ELR (cell line): Measurements from ENCODE around the gene CDC26.
"Not testable (repeated sequence)": the region's sequence is repeated elsewhere in the genome, so short reads cannot be mapped to it uniquely, and the experiment has no call there.

ENCODE experiments used
- DNase-seq: peaks from one replicate; pipeline ENCODE4 v3.0.0-alpha.2; 2015; ENCODE audit warnings: low read depth

The CDC26 gene

DNA sequence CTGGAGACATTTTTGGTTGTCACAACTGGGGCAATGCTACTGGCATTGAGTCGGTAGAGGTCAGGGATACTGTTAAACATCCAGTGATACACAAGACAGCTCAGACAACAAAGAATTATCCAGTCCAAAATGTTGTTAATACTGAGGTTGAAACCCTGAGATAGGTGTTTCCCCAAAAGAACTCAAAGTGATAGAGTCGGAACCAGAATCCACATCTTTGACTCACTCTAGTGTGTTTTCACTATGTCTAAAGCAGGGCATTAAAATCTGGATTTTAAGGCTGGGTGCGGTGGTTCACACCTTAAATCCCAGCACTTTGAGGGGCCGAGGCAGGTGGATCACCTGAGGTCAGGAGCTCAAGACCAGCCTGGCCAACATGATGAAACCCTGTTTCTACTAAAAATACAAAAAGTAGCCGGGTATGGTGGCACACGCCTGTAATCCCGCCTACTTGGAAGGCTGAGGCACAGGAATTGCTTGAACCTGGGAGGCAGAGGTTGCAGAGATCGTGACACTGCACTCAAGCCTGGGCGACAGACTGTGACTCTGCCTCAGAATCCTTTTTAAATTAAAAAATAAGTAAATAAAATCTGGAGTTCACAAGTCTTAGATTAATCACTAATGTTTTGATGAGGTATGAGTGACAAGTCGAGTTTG is 37.0 kb downstream of the CDC26 start:
- DNase-seq: no peak

DNA sequence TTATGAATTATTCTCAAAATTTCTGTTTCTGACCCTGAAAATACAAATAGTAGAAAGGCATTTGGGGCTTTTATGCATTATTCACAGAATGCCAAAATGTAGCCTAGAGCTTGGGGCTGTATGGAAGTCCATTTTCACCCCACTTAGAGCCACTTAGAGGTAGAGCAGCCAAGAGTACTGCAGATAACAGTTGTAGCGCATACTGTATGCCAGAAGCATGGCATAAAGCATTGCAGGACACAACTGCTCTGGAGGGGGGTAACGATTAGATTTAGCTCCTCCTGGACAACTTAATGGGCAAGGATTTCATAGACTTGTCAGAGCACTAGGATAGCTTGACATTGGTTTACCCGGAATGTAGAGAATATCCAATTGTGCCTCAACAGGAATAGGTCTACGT is 38.3 kb downstream of the CDC26 start:
- no peak for DNase-seq

DNA sequence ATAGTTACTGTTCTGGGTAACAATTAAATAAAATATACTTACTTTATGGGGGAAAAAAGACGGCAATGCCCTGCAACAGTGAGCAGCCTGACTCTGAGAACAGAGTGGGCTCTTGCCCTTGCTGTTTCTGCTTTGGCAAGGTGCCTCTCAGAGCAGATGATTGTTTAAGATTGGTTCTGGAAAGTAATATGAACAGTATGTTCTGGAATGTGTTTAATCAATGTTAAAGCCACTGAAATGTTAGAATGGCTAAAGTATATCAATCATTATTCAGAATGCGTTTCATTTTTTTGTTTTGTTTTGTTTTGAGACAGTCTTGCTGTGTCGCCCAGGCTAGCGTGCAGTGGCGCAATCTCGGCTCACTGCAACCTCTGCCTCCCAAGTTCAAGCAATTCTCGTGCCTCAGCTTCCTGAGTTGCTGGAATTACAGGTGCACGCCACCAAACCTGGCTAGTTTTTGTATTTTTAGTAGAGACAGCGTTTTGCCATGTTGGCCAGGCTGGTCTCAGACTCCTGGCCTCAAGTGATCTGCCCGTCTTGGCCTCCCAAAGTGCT is 39.6 kb downstream of the CDC26 start:
- DNase-seq: not testable (repeated sequence)

DNA sequence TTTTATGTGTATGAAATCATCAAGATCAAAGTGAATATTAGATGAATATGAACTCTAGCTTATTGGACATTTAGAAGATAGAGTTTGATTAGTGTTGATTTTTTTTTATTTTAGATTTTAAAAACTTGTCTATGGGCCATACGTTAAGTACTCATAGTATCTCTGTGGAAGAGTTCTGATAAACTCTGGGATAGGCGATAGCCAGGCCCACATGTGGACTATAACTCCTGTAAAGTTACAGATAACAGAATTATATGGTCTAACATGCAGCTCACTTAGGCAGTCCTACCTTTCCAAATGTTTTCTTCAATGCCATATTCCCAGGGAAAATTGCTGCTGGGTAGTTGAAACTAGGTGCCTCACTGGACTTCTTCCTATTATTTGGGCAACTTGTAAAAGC is 43.7 kb downstream of the CDC26 start:
- DNase-seq: no peak

DNA sequence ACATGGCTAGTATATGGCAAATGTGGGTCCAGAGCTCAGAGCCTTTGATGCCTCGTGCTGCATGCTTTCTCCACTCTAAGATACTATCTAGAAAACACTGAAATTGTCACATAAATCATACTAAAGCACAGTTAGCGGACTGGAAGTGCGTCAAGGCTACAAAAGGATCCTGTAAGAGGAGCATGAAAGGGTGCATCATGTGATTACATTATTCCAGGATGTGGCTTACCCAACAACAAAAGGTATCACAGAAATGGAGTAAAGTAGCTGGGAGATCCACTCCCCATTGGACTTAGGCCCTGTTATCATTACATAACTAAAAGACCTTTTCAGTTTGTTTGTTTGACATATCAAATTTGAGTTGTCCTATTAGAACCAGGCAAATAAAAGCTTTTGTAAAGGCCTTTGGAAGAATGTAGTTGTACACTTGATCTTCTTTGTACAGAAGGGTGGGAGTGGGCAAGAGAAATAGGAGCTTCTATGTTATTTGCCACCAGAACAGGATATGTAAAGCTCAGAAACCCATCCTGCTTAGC is 47.2 kb downstream of the CDC26 start:
- DNase-seq: no peak

DNA sequence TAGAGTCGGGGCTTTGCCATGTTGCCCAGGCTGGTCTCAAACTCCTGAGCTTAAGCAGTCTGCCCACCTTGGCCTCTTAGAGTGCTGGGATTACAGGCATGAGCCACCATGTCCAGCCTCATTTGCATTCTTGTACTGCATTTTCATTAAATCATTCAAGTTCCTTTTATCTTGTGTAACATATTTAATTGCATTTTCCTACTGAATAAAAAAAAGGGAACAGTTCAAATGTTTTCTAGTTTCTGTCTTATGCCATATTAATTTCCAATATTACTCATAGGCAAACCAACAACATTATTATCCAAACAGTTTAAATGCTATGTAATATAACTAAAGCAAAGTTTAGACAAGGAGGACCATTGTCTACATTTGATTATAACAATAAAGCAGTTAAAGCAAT is 47.9 kb downstream of the CDC26 start:
- no peak for DNase-seq

DNA sequence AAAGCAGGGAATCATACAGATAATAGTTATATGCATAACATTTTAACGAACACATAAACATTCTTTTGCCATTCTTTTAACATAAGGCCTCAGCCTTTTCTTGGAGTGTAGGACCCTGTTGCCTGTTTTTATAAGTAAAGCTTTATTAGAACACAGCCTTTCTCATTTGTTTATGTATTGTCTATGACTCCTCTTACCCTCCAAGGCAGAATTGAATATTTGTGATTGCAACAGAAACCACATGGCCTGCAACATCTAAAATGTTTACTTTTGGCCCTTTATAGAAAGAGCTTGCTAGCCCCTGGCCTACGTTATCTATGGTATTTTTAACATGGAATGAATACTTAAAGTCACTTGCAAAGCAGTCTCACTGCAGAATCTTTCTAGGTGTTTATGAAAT is 51.4 kb downstream of the CDC26 start:
- DNase-seq: peak; percentile 83

DNA sequence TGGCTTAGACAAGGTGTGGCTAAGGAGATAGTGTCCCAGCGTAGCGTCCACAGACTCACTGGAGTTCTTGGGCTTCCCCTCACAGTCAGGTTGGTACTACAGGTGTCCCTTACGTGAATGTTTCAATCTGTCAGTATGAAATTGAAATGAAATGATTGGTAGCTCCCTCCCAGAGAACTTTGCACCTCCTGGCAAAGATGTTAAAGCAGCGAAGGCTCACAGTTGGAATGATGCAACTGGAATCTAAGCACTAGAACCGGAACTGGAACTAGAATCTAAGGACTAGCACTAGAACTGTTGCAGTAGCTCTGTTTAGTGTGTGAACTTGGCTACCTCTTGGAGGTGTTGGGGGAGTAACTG is 52.9 kb downstream of the CDC26 start:
- DNase-seq: peak; percentile 39

DNA sequence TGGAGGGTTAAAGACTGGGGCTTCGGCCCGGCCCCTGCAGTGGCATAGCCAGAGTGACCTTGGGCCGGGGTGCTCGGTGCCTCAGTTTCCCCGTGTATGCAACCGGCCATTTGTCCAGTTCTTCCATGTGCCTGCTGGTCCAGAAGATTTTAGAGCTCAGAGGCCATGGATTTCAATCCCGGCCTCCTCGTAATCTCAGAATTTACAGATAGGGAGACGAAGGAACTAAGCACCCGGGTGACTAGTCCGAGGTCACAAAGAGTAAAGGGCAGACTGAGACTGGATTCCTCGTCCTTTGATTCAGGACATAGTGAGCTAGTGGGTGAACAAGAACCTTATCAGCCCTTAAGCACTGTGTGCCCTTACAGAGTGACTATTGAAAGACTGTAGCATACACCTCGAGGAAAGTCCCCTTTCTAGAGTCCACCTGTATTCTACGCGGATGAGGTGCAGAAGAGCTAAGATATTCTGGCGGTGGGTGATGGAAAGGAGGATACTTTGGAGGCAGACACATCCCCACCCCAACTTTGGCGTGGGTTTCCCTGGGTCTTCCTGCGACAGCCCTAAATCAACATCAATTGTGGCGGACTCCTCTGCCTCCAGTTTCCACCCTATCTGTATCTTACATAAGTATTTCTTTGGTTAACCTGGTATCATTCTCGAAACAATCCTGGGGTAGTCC is 53.4 kb downstream of the CDC26 start:
- DNase-seq: no peak

DNA sequence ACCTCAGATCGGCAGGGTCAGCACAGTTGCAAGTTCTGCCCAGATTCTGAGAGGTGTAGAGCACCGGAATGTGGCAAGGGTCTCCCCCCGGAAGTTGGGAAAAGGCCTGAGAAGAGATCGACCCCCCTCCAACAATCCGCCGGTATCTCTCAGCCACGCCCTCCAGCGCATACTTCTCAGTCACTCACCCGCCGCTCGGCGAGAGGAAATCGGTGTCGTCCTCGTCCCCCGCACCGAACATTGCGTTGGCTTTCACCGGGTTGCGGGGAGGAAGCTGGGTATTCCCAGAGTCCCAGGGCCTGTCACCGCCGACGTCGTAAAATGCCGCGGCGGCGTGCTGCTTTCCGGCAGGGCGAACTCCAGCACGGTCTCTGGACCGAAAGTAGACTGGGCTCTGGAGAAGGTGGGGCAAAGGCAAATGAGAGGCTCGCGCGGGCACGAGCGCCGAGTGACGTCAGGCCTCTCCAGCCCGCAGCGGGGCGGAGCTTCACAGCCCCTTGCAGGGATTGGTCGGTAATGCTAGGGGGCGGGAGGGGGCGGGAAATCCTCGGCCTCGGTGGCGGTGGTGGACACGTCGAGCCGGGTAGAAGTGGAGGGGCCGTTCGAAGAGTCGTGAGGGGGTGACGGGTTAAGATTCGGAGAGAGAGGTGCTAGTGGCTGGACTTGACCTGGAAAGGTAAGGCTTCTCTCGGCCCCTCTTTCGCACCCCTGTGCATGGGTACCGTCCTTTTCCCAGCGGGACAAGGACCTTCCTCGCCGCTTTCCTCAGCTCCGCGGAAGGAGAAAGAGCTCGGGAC is 54.2 kb downstream of the CDC26 start, which contains the start of the genes FKBP15 and SLC31A1:
Gene FKBP15, minus strand, starts transcription at position 275 of the 797 bp plus-strand sequence. Its CDS starts 34 bp downstream, at position 241.
Gene SLC31A1, plus strand, starts transcription at position 542 of the 797 bp plus-strand sequence. CDS start 34,605 bp downstream, outside the sequence.
- DNase-seq: peak; percentile 99

DNA sequence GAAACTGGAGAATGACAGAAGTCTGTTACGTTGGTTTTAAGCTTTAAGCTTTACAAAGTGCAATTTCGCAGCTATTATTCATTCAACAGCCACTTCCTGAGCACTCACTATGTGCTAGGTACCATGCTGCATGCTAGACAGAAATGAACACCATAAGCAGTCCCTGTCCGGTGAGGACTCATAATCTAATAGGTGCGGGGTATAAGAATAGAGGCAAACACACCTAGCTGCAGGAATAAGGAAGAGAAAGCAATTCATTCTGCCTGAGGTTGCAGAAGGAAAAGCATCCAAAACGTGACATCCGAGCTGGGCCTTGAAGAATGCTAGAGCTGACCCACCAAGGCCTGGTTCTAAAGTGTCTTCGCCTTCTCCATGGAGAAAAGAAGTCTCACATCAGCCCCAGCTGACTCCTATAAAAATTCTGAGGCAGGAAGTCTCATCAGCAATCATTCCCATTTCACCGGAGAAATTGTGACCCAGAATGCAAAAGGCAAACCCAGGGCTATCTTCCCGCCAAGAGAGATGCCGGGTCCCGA is 54.8 kb downstream of the CDC26 start:
- peak; percentile 37 for DNase-seq

DNA sequence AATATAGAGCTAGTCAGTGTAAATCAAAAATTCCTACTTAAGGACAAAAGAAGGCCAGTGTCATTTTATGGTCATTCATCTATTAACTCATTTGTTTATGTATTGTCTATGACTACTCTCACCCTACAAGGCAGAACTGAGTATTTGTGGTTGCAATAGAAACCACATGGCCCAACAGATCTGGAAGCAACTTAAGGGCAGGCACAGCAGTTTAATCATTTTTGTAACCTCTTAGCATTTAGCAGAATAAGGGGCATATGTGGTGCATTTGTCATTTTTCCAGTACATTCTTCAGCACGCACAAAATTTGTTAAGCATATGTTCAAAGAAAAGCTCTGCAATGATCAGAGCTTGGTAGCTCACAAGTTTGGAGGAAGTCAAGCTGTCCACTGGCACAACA is 55.4 kb downstream of the CDC26 start:
- DNase-seq: peak; percentile 86

DNA sequence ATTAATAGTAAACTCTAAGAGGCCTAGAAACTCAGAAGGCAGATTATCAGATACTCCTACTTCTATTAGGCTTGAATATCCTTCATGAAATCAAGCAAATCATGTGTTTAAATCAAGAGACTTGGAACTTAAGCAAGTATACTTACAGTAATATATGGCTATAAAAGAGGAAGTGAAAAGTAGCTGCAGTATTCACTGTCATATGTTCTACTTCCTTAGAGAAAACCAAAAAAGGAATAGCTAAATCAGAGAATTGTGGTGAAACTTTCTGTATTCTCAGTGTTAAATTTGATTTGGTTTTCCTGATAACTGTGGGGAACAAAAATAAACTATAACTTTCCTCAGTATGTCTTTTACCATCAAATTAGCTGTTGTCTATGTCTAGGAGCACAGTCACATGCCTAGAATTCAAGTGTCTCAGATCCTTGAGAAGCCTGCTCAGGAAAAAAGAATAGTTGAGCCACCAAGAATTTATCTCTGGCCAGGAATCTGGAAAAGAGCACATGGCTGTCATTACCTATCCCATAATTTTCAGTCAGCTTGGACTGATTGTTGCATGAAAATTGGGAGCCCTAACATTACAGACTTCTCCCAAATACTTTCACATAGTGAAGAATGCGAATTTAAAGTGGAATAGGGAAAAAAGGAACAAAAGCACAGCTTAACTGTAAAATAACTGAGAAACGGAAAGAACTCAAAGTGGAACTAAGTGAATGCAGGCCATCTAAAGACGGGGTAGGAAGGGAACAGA is 56.0 kb downstream of the CDC26 start:
- no peak for DNase-seq
